ENCODE results near the gene WDR33.

Gene WDR33

GRCh38 chr2:127722807-127723206 lies 88.2 kb downstream of the WDR33 start:
- TF ChIP-seq TAF1 (IDR thresholded peaks at IDR 0.05; ENCODE audit: borderline replicate concordance, low read depth, low read length) (no peak), POLR2AphosphoS5 (IDR thresholded peaks at IDR 0.05; ENCODE audit: low read depth, low read length) (no peak), POLR2A (IDR thresholded peaks at IDR 0.05; ENCODE audit: low read depth, low read length) (no peak)
- FAIRE-seq (no peak), DNase-seq (ENCODE audit: insufficient read length) (no peak)

DNA sequence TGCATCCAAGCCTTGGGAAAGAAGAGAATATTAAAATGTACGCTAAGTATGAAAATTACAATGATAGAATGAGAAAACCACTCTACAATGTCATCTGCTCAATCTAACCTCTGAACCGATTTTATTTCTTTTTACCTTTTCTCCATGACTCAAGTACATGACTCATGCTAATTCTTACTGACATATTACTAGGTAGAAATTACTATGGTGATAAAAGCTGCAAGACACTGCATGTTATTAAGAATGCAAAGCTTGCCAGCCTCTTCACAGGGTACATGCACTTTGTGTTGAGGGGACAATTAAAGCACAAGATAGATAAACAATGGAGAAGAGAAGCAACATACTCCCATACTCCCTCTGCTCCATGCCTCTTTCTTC lies 89.0 kb downstream of the WDR33 start:
- FAIRE-seq, result peak; percentile 38
- DNase-seq (ENCODE audit: insufficient read length), result no peak
- TF ChIP-seq POLR2A (IDR thresholded peaks at IDR 0.05; ENCODE audit: low read depth, low read length), result no peak
- TF ChIP-seq TAF1 (IDR thresholded peaks at IDR 0.05; ENCODE audit: borderline replicate concordance, low read depth, low read length), result no peak
- no peak for TF ChIP-seq POLR2AphosphoS5 (IDR thresholded peaks at IDR 0.05; ENCODE audit: low read depth, low read length)

- no peak for FAIRE-seq
These were observed 89.5 kb downstream of the WDR33 start for GRCh38 chr2:127721311-127721977.

DNA sequence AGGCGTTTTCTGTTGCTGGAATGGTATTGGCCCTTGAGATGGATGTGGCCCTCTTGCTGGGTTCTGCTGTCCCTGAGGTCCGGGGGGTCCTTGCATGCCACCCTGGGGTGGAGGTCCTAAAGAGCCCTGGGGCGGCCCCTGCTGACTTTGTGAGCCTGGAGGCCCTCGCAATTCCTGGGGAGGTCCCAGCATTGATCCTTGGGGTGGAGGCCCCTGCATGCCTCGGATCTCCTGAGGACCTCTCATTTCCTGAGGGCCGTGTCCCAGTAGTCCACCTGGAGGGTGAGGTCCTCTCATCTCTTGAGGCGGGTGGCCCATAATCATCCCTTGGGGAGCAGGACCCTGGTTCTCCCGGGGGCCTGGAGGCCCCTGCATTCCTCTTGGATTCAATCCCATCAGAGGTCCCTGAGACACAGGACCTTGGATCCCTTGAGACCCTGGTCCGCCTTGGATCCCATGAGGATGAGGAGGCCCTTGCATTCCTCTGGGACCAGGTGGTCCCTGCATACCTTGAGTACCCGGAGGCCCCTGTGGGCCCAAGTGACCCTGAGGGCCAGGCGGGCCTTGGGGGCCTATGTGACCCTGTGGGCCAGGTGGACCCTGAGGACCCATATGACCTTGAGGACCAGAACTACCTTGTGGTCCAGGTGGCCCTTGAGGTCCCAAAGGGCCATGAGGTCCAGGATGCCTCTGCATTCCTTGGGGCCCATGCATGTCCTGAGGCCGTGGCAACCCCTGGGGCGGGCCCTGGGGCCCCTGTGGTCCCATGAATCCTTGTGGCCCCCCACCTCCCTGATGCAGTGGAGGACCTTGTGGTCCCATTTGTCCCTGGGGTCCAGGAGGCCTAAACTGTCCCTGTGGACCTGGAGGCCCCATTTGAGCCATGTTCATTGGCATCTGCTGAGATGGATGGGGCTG lies 91.4 kb downstream of the WDR33 start:
- TF ChIP-seq POLR2AphosphoS5 (IDR thresholded peaks at IDR 0.05; ENCODE audit: low read depth, low read length), result no peak
- no peak for DNase-seq (ENCODE audit: insufficient read length)
- no peak for FAIRE-seq

More at GRCh38 chr2:127721311-127721977, 89.5 kb downstream of the WDR33 start:
- DNase-seq (ENCODE audit: insufficient read length), result no peak
- TF ChIP-seq POLR2AphosphoS5 (IDR thresholded peaks at IDR 0.05; ENCODE audit: low read depth, low read length) (no peak), TAF1 (IDR thresholded peaks at IDR 0.05; ENCODE audit: borderline replicate concordance, low read depth, low read length) (no peak), POLR2A (IDR thresholded peaks at IDR 0.05; ENCODE audit: low read depth, low read length) (no peak)

DNA sequence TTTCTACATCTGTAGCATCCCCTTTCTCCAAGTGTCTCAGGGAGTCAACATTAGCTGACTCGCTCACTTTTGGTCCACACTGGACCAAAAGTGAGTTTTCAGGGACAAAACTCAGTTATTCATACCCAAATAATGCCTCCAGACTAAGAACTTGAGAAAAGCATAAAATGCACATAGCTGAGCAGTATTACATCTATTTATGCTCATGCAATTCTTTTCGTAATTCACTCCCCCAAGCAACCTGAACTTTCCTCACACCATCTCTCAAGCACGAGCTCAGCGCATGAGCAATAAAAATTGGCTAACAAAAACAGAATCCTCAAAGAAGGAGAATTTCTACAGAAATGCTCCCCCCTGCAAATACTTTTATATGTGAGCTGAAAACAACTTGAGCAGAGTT lies 92.7 kb downstream of the WDR33 start:
- FAIRE-seq, result no peak
- no peak for TF ChIP-seq POLR2A (IDR thresholded peaks at IDR 0.05; ENCODE audit: low read depth, low read length)
- DNase-seq (ENCODE audit: insufficient read length), result no peak

DNA sequence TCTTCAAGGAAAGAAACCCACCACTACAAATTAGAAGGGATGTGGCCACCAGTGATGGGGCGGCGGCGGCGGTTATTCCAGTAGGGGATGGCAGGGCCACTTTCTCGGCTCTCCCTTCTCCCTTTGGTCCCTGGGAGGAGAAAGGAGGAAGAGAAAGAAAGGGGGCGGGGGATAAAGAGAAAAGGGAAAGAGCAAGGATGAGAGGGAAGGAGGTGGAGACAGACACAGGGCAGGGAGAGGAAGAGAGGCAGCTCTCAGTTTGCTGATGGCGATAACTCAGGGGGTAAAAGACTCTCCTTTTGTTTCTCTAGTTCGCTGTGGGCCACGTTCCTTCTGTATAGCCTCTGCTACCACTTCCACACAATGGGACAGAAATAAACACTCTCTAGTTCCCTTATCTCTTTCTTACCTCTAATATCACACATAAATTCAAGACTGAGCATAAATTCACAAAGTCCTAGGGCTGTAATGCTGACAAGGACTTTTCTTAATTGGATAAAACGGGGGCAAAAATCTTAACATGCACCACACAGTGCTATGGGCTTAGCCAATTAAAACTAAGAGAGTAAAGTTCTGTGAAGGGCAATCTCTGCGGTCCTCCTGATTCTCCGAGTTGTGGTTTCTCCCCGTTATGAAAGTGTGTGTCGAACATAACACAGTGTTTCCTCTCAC lies 95.1 kb downstream of the WDR33 start:
- peak; percentile 14 for FAIRE-seq
- TF ChIP-seq POLR2A (IDR thresholded peaks at IDR 0.05; ENCODE audit: low read depth, low read length) (no peak), TAF1 (IDR thresholded peaks at IDR 0.05; ENCODE audit: borderline replicate concordance, low read depth, low read length) (no peak), POLR2AphosphoS5 (IDR thresholded peaks at IDR 0.05; ENCODE audit: low read depth, low read length) (no peak)
- DNase-seq (ENCODE audit: insufficient read length), result no peak

DNA sequence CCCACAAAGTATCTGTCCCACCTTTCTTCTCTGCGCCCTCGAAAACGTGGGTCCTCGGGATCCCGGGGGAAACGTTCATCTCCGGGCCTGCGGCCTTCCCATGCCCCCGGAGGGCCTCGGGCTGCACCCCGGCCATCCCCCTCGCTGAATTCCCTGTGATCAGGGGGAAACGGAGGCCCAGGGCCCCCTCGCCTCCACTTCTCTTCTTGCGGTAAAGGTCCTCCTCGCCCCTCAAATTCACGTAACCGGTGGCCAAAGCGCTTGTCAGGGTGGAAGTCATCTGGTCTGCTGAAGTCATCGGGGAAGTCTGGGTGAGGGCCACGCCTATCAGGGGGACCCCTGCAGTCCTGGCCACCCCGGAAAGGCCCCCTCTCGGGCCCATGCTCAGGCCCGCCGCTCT lies 97.4 kb downstream of the WDR33 start:
- TF ChIP-seq POLR2A (IDR thresholded peaks at IDR 0.05; ENCODE audit: low read depth, low read length) (no peak), TAF1 (IDR thresholded peaks at IDR 0.05; ENCODE audit: borderline replicate concordance, low read depth, low read length) (no peak), POLR2AphosphoS5 (IDR thresholded peaks at IDR 0.05; ENCODE audit: low read depth, low read length) (no peak)
- FAIRE-seq (no peak), DNase-seq (ENCODE audit: insufficient read length) (no peak)

DNA sequence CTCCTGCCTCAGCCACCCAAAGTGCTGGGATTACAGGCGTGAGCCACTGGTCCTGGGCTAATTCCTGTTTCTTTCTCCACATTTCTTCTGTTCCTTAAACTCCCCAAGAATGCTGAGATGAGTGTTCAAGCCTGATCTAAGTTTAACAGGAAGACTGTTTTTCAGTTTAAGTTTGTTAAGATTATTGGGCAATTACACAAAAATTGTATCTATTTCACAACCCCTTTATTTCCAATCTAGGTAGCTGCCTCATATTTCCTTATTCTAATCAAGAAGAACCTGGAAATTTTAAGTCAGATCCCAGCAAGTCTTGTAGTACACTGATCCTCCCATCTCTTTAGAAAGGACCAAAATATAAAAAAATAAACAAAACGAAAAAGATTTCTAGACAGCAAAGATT lies 98.0 kb downstream of the WDR33 start:
- FAIRE-seq (no peak), DNase-seq (ENCODE audit: insufficient read length) (no peak)
- TF ChIP-seq POLR2AphosphoS5 (IDR thresholded peaks at IDR 0.05; ENCODE audit: low read depth, low read length) (no peak), POLR2A (IDR thresholded peaks at IDR 0.05; ENCODE audit: low read depth, low read length) (no peak), TAF1 (IDR thresholded peaks at IDR 0.05; ENCODE audit: borderline replicate concordance, low read depth, low read length) (no peak)

GRCh38 chr2:127709336-127709735 lies 101.6 kb downstream of the WDR33 start:
- DNase-seq (ENCODE audit: insufficient read length) (no peak), FAIRE-seq (no peak)
- no peak for TF ChIP-seq TAF1 (IDR thresholded peaks at IDR 0.05; ENCODE audit: borderline replicate concordance, low read depth, low read length)

DNA sequence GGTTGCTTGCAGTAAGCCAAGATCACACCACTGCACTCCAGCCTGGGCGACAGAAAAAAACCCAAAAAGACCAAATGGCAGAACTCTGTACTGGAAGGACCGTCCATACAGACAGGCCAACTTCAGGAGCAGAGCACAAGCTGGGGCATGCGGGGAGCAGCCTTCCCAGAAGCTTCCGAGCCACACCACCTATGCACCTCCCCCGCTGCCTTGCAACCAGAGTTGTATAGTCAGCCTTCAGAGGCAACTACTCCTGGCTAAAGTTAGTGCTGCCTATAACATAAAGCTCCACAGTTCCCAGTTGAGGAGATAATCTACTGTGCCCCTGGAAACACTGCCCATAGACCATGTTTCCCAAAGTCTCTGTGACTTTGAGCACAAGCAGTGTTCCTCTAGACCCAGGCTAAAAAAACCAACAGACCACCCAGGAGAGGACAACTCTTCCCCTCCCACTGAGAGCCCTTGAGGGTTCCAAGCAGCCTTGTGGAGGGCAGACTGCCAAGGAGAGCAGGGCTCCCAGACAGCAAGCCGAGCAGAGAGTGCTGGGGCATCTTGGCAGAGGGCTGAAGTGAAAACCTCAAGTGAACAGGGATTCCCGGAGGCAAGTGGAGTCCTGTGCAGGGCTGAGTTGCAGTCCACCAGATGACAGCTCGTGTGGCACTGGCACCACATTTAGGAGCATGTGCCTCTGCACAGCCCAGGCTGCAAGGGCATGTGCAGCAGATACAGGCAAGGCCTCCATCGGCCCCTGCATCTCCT lies 102.9 kb downstream of the WDR33 start:
- no peak for TF ChIP-seq POLR2A (IDR thresholded peaks at IDR 0.05; ENCODE audit: low read depth, low read length)
- TF ChIP-seq POLR2AphosphoS5 (IDR thresholded peaks at IDR 0.05; ENCODE audit: low read depth, low read length), result no peak
- TF ChIP-seq TAF1 (IDR thresholded peaks at IDR 0.05; ENCODE audit: borderline replicate concordance, low read depth, low read length), result no peak
- no peak for FAIRE-seq
- DNase-seq (ENCODE audit: insufficient read length), result no peak

DNA sequence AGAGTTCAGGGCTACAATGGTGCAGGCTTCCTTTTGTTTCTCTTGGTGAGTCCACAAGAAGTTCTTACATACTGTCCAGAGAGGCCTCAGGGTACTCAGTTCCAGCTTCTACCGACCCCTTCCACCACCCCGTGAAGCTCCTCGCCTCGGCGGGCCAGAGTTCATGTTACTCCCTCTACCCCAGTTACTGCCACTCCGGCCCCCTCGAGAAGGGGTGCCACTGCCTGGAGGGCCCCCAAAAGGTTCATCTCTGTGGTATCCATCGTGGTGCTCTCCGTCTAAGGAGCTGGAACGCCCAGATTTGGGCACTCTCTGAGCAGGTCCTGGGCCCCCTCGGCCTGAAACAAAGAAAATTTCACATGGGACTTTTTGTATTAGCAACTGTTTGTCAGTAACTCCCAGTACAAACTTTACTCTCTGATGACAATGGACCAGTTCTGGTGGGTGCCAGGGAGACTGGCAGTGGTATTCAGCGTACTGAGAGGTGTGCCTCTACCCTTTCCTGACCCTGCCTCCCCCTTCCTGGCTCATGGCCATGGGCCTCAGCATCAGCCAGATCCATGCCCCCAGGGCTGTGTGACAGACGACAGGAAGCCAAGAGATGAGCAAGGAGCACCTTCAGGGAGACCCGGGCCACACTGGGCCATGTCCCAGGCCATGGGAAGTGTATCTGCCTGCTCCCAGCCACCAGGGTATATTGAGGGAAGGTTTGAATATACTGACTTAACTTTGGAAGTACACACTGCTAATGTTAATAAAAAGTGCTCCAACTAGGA lies 104.6 kb downstream of the WDR33 start:
- FAIRE-seq (no peak), DNase-seq (ENCODE audit: insufficient read length) (no peak)
- no peak for TF ChIP-seq TAF1 (IDR thresholded peaks at IDR 0.05; ENCODE audit: borderline replicate concordance, low read depth, low read length)
- TF ChIP-seq POLR2A (IDR thresholded peaks at IDR 0.05; ENCODE audit: low read depth, low read length), result no peak
- TF ChIP-seq POLR2AphosphoS5 (IDR thresholded peaks at IDR 0.05; ENCODE audit: low read depth, low read length), result no peak
